ENCODE results near the gene LRRC4C. TPM values are rescaled to one million over a fixed set of nuclear protein-coding genes. Genes with fewer than 3 reads are reported as not detected.

The LRRC4C gene
- total and polyA plus RNA-seq, 10 of the 15 experiments (the other 5 are each of a cell fraction or from before 2014, with no cell fraction given), result 1.5 TPM; not detected in 9

- no peak for TF ChIP-seq ZNF592 (IDR thresholded peaks at IDR 0.05)
- TF ChIP-seq SMAD5 (IDR thresholded peaks at IDR 0.05; ENCODE audit: low read depth), result no peak
Observed at GRCh38 chr11:40161854-40162410, 1297.5 kb downstream of the LRRC4C start (continued).

- H3K27ac ChIP-seq (ENCODE audit: control insufficient read depth, insufficient read depth), result no peak overlapping the region
- no peaks in the 10 kb centered on the region for H4K20me1 ChIP-seq (ENCODE audit: control insufficient read depth, insufficient read depth)
- WGBS (ENCODE audit: insufficient coverage, insufficient replicate concordance, low lambda C conversion rate, missing lambda C conversion rate), result 0% methylated on average over 3 of the region's 3 CpGs
- ChIA-PET POLR2A (no interaction called here), CTCF (interaction anchor here (0.6 kb wide), 1 partner anchor 150 kb away, joined by 3 read pairs; no protein-coding TSS in a partner anchor), SMC1A (ENCODE audit: uncharacterized antibody, unreplicated experiment) (no interaction called here), RAD21 (ENCODE audit: unreplicated experiment) (no interaction called here)
- H2AFZ ChIP-seq (ENCODE audit: control insufficient read depth, low read depth, low read length), result no peak overlapping the region
- FAIRE-seq (no peak), ATAC-seq (no peak), DNase-seq (ENCODE audit: low read depth, low spot score) (no peak)
- intact Hi-C loops (cut with micrococcal nuclease; ENCODE audit: unreplicated experiment) (no loop called here), in situ Hi-C loops (cut with MboI) (no loop called here)
- TF ChIP-seq POLR2AphosphoS5 (IDR thresholded peaks at IDR 0.05; ENCODE audit: low read length) (no peak), NR2C1 (IDR thresholded peaks at IDR 0.05) (no peak), ZSCAN29 (IDR thresholded peaks at IDR 0.05) (no peak), ZNF24 (IDR thresholded peaks at IDR 0.05) (no peak), BACH1 (IDR thresholded peaks at IDR 0.05; ENCODE audit: borderline replicate concordance) (no peak)
- no peak overlapping the region for H3K9ac ChIP-seq (ENCODE audit: control insufficient read depth, insufficient read depth, low read length)
- no peaks in the 10 kb centered on the region for H3K27me3 ChIP-seq (replicated peaks in 1 of 2; ENCODE audit: control insufficient read depth in 2 of 2, insufficient read depth in 2 of 2, low read length in 1 of 2)
- H3K79me2 ChIP-seq (ENCODE audit: control insufficient read depth, insufficient read depth, low read length), result no peaks in the 10 kb centered on the region
- no peaks in the 10 kb centered on the region for H3K36me3 ChIP-seq (ENCODE audit: control insufficient read depth in 2 of 2, insufficient read depth in 2 of 2, low read length in 1 of 2)
- no TSS peak for BruUV-seq (replicated peaks)
- H3K4me3 ChIP-seq, result no peak overlapping the region
- no peaks in the 10 kb centered on the region for H3K9me3 ChIP-seq (replicated peaks; ENCODE audit: control insufficient read depth, insufficient read depth, low read length)
- H3K4me2 ChIP-seq (ENCODE audit: control insufficient read depth, insufficient read depth), result no peak overlapping the region
- no peaks in the 10 kb centered on the region for H3K4me1 ChIP-seq (ENCODE audit: control insufficient read depth, insufficient read depth, low read length)
Observed at GRCh38 chr11:40160418-40160817, 1299.0 kb downstream of the LRRC4C start.
